PFSK-1 (cell line): Measurements from ENCODE around the gene STRADB.

Source experiments
- POLR2AphosphoS5 ChIP-seq: IDR thresholded peaks from 2 replicates; pipeline ENCODE4 v1.6.1; 2012; ENCODE audit warnings: low read depth, mild to moderate bottlenecking, control low read depth, low read length, moderate library complexity
- SIN3A ChIP-seq: IDR thresholded peaks from 2 replicates; pipeline ENCODE4 v1.6.1; 2012; ENCODE audit warnings: mild to moderate bottlenecking, low read length, moderate library complexity, borderline replicate concordance; ENCODE audit not compliant: insufficient read depth
- TAF1 ChIP-seq: IDR thresholded peaks from 2 replicates; pipeline ENCODE4 v1.6.1; 2012; ENCODE audit warnings: low read length, control low read depth, borderline replicate concordance; ENCODE audit not compliant: insufficient read depth

DNA sequence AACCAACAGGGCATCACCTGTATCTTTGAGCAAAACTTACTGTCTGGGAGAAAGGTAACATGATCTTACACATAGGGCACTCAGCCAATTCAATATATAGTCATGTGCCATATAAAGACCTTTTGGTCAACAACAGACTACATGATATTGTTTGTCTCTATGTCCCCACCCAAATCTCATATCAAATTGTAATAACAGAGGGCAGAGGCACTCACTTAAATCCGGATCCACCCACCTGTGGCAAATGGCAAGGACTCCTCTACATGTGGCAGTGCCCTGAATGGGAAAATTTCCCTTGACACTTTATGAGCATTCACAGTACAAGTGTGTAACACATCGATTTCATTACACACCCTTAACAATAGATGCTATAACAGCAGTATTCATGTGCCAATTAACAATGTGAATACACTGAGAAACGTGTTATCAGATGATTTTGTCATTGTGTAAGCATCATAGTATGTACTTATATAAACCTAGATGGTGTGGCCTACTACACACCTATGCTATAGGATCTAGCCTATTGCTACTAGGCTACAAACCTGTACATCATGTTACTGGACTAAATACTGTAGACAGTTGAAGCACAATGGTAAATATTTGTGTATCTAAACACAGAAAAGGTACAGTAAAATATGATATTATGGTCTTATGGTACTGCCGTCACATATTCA, 64.2 kb downstream of the STRADB start:
- no peak for TF ChIP-seq POLR2AphosphoS5
- TF ChIP-seq SIN3A = no peak
- no peak for TF ChIP-seq TAF1
